Activated CD4-positive, alpha-beta T cell treated with anti-CD3 and anti-CD28 coated beads, Interleukin-10, Interleukin-2, amounts not matched to agents 100 ng/mL and 50 ng/mL, durations not matched to agents 16 hours and 8 hours (primary cell): Measurements from ENCODE around the gene TANGO2.

Experiments used
- DNase-seq: peaks from one replicate; pipeline ENCODE4 v3.0.0-alpha.2; 2020

TANGO2 gene

GRCh38 chr22:19997561-19998231 is 23.2 kb upstream of the TANGO2 start:
- no peak for DNase-seq

- DNase-seq: no peak
Measured at GRCh38 chr22:19998232-19998951, 22.5 kb upstream of the TANGO2 start.

- no peak for DNase-seq
Measured at GRCh38 chr22:19998991-19999820, 21.7 kb upstream of the TANGO2 start.

GRCh38 chr22:20000246-20001081 is 20.4 kb upstream of the TANGO2 start:
- no peak for DNase-seq

- DNase-seq: no peak
Measured at GRCh38 chr22:20001082-20001638, 19.8 kb upstream of the TANGO2 start.

- no peak for DNase-seq
Measured at GRCh38 chr22:20002128-20002527, 18.8 kb upstream of the TANGO2 start.

- no peak for DNase-seq
Measured at GRCh38 chr22:20002636-20003035, 18.3 kb upstream of the TANGO2 start.

GRCh38 chr22:20003304-20003703 is 17.6 kb upstream of the TANGO2 start:
- DNase-seq: no peak

- DNase-seq: no peak
Measured at GRCh38 chr22:20004464-20004863, 16.4 kb upstream of the TANGO2 start.

- DNase-seq: no peak
Measured at GRCh38 chr22:20008221-20008995, 12.5 kb upstream of the TANGO2 start.

GRCh38 chr22:20009018-20009491 is 11.9 kb upstream of the TANGO2 start:
- DNase-seq: no peak

- no peak for DNase-seq
Measured at GRCh38 chr22:20009582-20010306, 11.2 kb upstream of the TANGO2 start.

- DNase-seq: no peak
Measured at GRCh38 chr22:20010307-20011122, 10.4 kb upstream of the TANGO2 start.

- DNase-seq: no peak
Measured at GRCh38 chr22:20011123-20011992, 9.6 kb upstream of the TANGO2 start.

GRCh38 chr22:20011993-20012740 is 8.7 kb upstream of the TANGO2 start:
- DNase-seq: no peak

GRCh38 chr22:20012741-20013331 is 8.1 kb upstream of the TANGO2 start:
- DNase-seq: no peak

- DNase-seq: no peak
Measured at GRCh38 chr22:20013382-20013871, 7.5 kb upstream of the TANGO2 start.
